Neural progenitor cell (in vitro differentiated cells): ENCODE measurements around the gene COG8. TPM values are rescaled to one million over a fixed set of nuclear protein-coding genes. Genes with fewer than 3 reads are reported as not detected.

ENCODE experiments used
- DNase-seq: peaks from one replicate; pipeline ENCODE4 v3.0.0-alpha.2; 2016; ENCODE audit warnings: low spot score
- H2AFZ ChIP-seq: fragments of 200-600 bp; sonication (generic); replicated peaks from 2 replicates; pipeline ENCODE4 v1.6.1; 2016; ENCODE audit warnings: antibody characterized with exemption
- H3F3A ChIP-seq: fragments of 200-600 bp; sonication (generic); 2 replicates; pipeline ENCODE4 v1.6.1; 2016; ENCODE audit warnings: antibody characterized with exemption, low read depth
- H3K27ac ChIP-seq: fragments of 200-600 bp; sonication (generic); 2 replicates; pipeline ENCODE4 v1.5.1; 2016; ENCODE audit warnings: mild to moderate bottlenecking
- H3K27me3 ChIP-seq: fragments of 200-600 bp; sonication (generic); 2 replicates; pipeline ENCODE4 v1.6.1; 2016; ENCODE audit warnings: mild to moderate bottlenecking, moderate library complexity
- H3K36me3 ChIP-seq: fragments of 200-600 bp; sonication (generic); 2 replicates; pipeline ENCODE4 v1.5.1; 2016
- H3K4me1 ChIP-seq: fragments of 200-600 bp; sonication (generic); 2 replicates; pipeline ENCODE4 v1.6.1; 2016; ENCODE audit warnings: mixed run types
- H3K4me2 ChIP-seq: fragments of 200-600 bp; sonication (generic); 2 replicates; pipeline ENCODE4 v1.6.1; 2016
- H3K4me3 ChIP-seq: fragments of 200-600 bp; sonication (generic); 2 replicates; pipeline ENCODE4 v1.5.1; 2016
- H3K79me2 ChIP-seq: fragments of 200-600 bp; sonication (generic); 2 replicates; pipeline ENCODE4 v1.6.1; 2016; ENCODE audit warnings: low read depth
- H3K9ac ChIP-seq: fragments of 200-600 bp; sonication (generic); 2 replicates; pipeline ENCODE4 v1.6.1; 2016
- H3K9me3 ChIP-seq: fragments of 200-600 bp; sonication (generic); 2 replicates; pipeline ENCODE4 v1.5.1; 2016; ENCODE audit warnings: low read depth
- H4K20me1 ChIP-seq: fragments of 200-600 bp; sonication (generic); 2 replicates; pipeline ENCODE4 v1.6.1; 2016; ENCODE audit warnings: low read depth
- H3K27ac Mint-ChIP-seq: 3 replicates; pipeline ENCODE4 v1.8.0; 2021; ENCODE audit warnings: mixed read lengths
- H3K27me3 Mint-ChIP-seq: 2 replicates; pipeline ENCODE4 v1.8.0; 2022; ENCODE audit warnings: low read depth, mild to moderate bottlenecking, inconsistent platforms, moderate library complexity, mixed read lengths; ENCODE audit not compliant: insufficient read depth
- H3K36me3 Mint-ChIP-seq: 3 replicates; pipeline ENCODE4 v1.8.0; 2021; ENCODE audit warnings: mixed read lengths
- H3K4me1 Mint-ChIP-seq: 3 replicates; pipeline ENCODE4 v1.8.0; 2021; ENCODE audit warnings: mixed read lengths
- H3K4me3 Mint-ChIP-seq: 3 replicates; pipeline ENCODE4 v1.8.0; 2021; ENCODE audit warnings: mild to moderate bottlenecking, moderate library complexity, mixed read lengths
- H3K9me3 Mint-ChIP-seq: 3 replicates; pipeline ENCODE4 v1.8.0; 2020; ENCODE audit warnings: mixed read lengths
- CTCF ChIP-seq: fragments of 200-600 bp; sonication (generic); IDR thresholded peaks from 2 replicates; pipeline ENCODE4 v1.5.1; 2017; ENCODE audit warnings: antibody characterized with exemption, mild to moderate bottlenecking
- EZH2 ChIP-seq: fragments of 200-600 bp; sonication (generic); IDR thresholded peaks from 2 replicates; pipeline ENCODE4 v1.6.1; 2017; ENCODE audit warnings: antibody characterized with exemption, mild to moderate bottlenecking, moderate library complexity
- EZH2phosphoT487 ChIP-seq: fragments of 200-600 bp; sonication (generic); IDR thresholded peaks from 2 replicates; pipeline ENCODE4 v1.6.1; 2017; ENCODE audit warnings: antibody characterized with exemption
- total RNA-seq: library from RNA; depleted of rRNA; stranded (reverse); fragments of >200 nt; gene quantifications from 2 replicates; pipeline ENCODE4 v1.2.3, GENCODE V29; 2015; ENCODE audit warnings: low replicate concordance

COG8 gene
- total RNA-seq, 1 donor from 2014 or later = 30.3 TPM

- H3K4me1 ChIP-seq = no peaks in the 10 kb centered on the region
- H3K27me3 ChIP-seq = no peaks in the 10 kb centered on the region
- Mint-ChIP-seq H3K27me3 (peaks cover 4% of the 10 kb centered on the region), H3K9me3 (no peaks in the 10 kb centered on the region), H3K4me3 (no peak overlapping the region), H3K36me3 (peaks cover 18% of the 10 kb centered on the region), H3K27ac (no peak overlapping the region), H3K4me1 (peaks cover 18% of the 10 kb centered on the region)
- peaks cover 41% of the 10 kb centered on the region for H3K79me2 ChIP-seq
- H3F3A ChIP-seq = peaks cover 8% of the 10 kb centered on the region
- H3K9me3 ChIP-seq = no peaks in the 10 kb centered on the region
- H3K9ac ChIP-seq = no peak overlapping the region
- DNase-seq = no peak
- H3K36me3 ChIP-seq = no peaks in the 10 kb centered on the region
- peaks cover 24% of the 10 kb centered on the region for H4K20me1 ChIP-seq
- no peak for TF ChIP-seq EZH2phosphoT487
- TF ChIP-seq CTCF = no peak
- no peak for TF ChIP-seq EZH2
- no peak overlapping the region for H3K4me3 ChIP-seq
- H3K4me2 ChIP-seq = no peak overlapping the region
- no peak overlapping the region for H2AFZ ChIP-seq
- no peak overlapping the region for H3K27ac ChIP-seq
These were observed 24.8 kb downstream of the COG8 start for GRCh38 chr16:69314534-69314933.

GRCh38 chr16:69313469-69313868 lies 25.9 kb downstream of the COG8 start:
- H3K4me1 Mint-ChIP-seq = peaks cover 18% of the 10 kb centered on the region
- no peaks in the 10 kb centered on the region for H3K9me3 ChIP-seq
- peaks cover 15% of the 10 kb centered on the region for H4K20me1 ChIP-seq
- no peaks in the 10 kb centered on the region for H3K4me1 ChIP-seq
- H3K9ac ChIP-seq = no peak overlapping the region
- H3K9me3 Mint-ChIP-seq = no peaks in the 10 kb centered on the region
- H3K4me3 ChIP-seq = no peak overlapping the region
- peaks cover 41% of the 10 kb centered on the region for H3K79me2 ChIP-seq
- peaks cover 15% of the 10 kb centered on the region for H3K36me3 Mint-ChIP-seq
- no peak for DNase-seq
- TF ChIP-seq CTCF = no peak
- TF ChIP-seq EZH2 = no peak
- no peak for TF ChIP-seq EZH2phosphoT487
- no peak overlapping the region for H3K4me2 ChIP-seq
- H3K4me3 Mint-ChIP-seq = peak overlapping the region; percentile 74
- no peak overlapping the region for H2AFZ ChIP-seq
- H3F3A ChIP-seq = peaks cover 18% of the 10 kb centered on the region
- no peak overlapping the region for H3K27ac ChIP-seq
- no peaks in the 10 kb centered on the region for H3K36me3 ChIP-seq
- no peak overlapping the region for H3K27ac Mint-ChIP-seq
- peaks cover 3% of the 10 kb centered on the region for H3K27me3 Mint-ChIP-seq
- no peaks in the 10 kb centered on the region for H3K27me3 ChIP-seq

GRCh38 chr16:69311533-69312387 lies 27.6 kb downstream of the COG8 start:
- peaks cover 15% of the 10 kb centered on the region for H3K36me3 Mint-ChIP-seq
- Histone ChIP-seq H3K9ac (peak overlapping the region; percentile 64), H4K20me1 (peaks cover 13% of the 10 kb centered on the region), H3K4me3 (peak overlapping the region; percentile 99), H3F3A (peaks cover 26% of the 10 kb centered on the region), H2AFZ (peak overlapping the region; percentile 90), H3K27me3 (no peaks in the 10 kb centered on the region), H3K9me3 (no peaks in the 10 kb centered on the region), H3K4me2 (peak overlapping the region; percentile 83), H3K36me3 (no peaks in the 10 kb centered on the region), H3K27ac (no peak overlapping the region), H3K4me1 (no peaks in the 10 kb centered on the region), H3K79me2 (peaks cover 41% of the 10 kb centered on the region)
- peaks cover 18% of the 10 kb centered on the region for H3K4me1 Mint-ChIP-seq
- peaks cover 3% of the 10 kb centered on the region for H3K27me3 Mint-ChIP-seq
- H3K4me3 Mint-ChIP-seq = peak overlapping the region; percentile 98
- peak overlapping the region; percentile 86 for H3K27ac Mint-ChIP-seq
- DNase-seq = peak; percentile 60
- H3K9me3 Mint-ChIP-seq = no peaks in the 10 kb centered on the region
- TF ChIP-seq EZH2 (no peak), EZH2phosphoT487 (no peak), CTCF (peak; percentile 19)
